NT2/D1 (cell line): ENCODE measurements around the gene PLCG1.

ENCODE experiments used
- DNase-seq: peaks from one replicate; pipeline ENCODE4 v3.0.0-alpha.2; 2011; ENCODE audit warnings: low read depth, low spot score
- H3K27me3 ChIP-seq: 2 replicates; pipeline ENCODE4 v1.6.0; 2011; ENCODE audit warnings: mild to moderate bottlenecking; ENCODE audit not compliant: insufficient read length, insufficient read depth
- H3K36me3 ChIP-seq: 2 replicates; pipeline ENCODE4 v1.6.1; 2011; ENCODE audit warnings: mild to moderate bottlenecking, low read length, mixed read lengths; ENCODE audit not compliant: insufficient read depth, insufficient read length
- H3K4me1 ChIP-seq: 2 replicates; pipeline ENCODE4 v1.5.1; 2011; ENCODE audit not compliant: insufficient read depth, insufficient read length
- H3K4me3 ChIP-seq: 2 replicates; pipeline ENCODE4 v1.5.1; 2011; ENCODE audit warnings: low read depth; ENCODE audit not compliant: insufficient read length
- H3K9ac ChIP-seq: 2 replicates; pipeline ENCODE4 v1.6.0; 2011; ENCODE audit warnings: low read depth; ENCODE audit not compliant: insufficient read length
- H3K9me3 ChIP-seq: 2 replicates; pipeline ENCODE4 v1.5.1; 2011; ENCODE audit warnings: mild to moderate bottlenecking, low read length; ENCODE audit not compliant: insufficient read depth
- SUZ12 ChIP-seq: IDR thresholded peaks from 2 replicates; pipeline ENCODE4 v1.6.1; 2011; ENCODE audit not compliant: insufficient read length, insufficient read depth; ENCODE audit errors: extremely low read depth
- YY1 ChIP-seq: IDR thresholded peaks from 2 replicates; pipeline ENCODE4 v1.6.1; 2011; ENCODE audit not compliant: insufficient read length, insufficient read depth
- ZNF274 ChIP-seq: IDR thresholded peaks from 2 replicates; pipeline ENCODE4 v1.6.1; 2011; ENCODE audit warnings: mild to moderate bottlenecking, low read depth, low read length

The PLCG1 gene

GRCh38 chr20:41185013-41185757 lies 47.8 kb downstream of the PLCG1 start:
- Histone ChIP-seq H3K36me3 (peaks cover 15% of the 10 kb centered on the region), H3K9ac (no peak overlapping the region), H3K4me3 (no peak overlapping the region), H3K9me3 (no peaks in the 10 kb centered on the region), H3K27me3 (no peaks in the 10 kb centered on the region), H3K4me1 (no peaks in the 10 kb centered on the region)
- TF ChIP-seq SUZ12 (no peak), YY1 (no peak)
- DNase-seq = no peak

- Histone ChIP-seq H3K4me1 (no peaks in the 10 kb centered on the region), H3K36me3 (peaks cover 13% of the 10 kb centered on the region), H3K9ac (no peak overlapping the region), H3K4me3 (no peak overlapping the region), H3K27me3 (no peaks in the 10 kb centered on the region), H3K9me3 (peaks cover 5% of the 10 kb centered on the region; the same call in 1 of the 2 replicates)
- DNase-seq = no peak
- no peak for TF ChIP-seq SUZ12
- no peak for TF ChIP-seq YY1
- no peak for TF ChIP-seq ZNF274
These were observed 50.3 kb downstream of the PLCG1 start for GRCh38 chr20:41187668-41188067.

GRCh38 chr20:41191562-41192500 lies 54.5 kb downstream of the PLCG1 start:
- Histone ChIP-seq H3K4me3 (no peak overlapping the region), H3K36me3 (peaks cover 9% of the 10 kb centered on the region), H3K4me1 (no peaks in the 10 kb centered on the region), H3K9me3 (peaks cover 5% of the 10 kb centered on the region; the same call in 1 of the 2 replicates), H3K9ac (no peak overlapping the region), H3K27me3 (no peaks in the 10 kb centered on the region)
- no peak for TF ChIP-seq YY1
- TF ChIP-seq ZNF274 = no peak
- TF ChIP-seq SUZ12 = no peak
- no peak for DNase-seq

GRCh38 chr20:41192575-41192974 lies 55.2 kb downstream of the PLCG1 start:
- Histone ChIP-seq H3K36me3 (peaks cover 9% of the 10 kb centered on the region), H3K4me1 (no peaks in the 10 kb centered on the region), H3K4me3 (no peak overlapping the region), H3K9me3 (peaks cover 5% of the 10 kb centered on the region; the same call in 1 of the 2 replicates), H3K9ac (no peak overlapping the region), H3K27me3 (no peaks in the 10 kb centered on the region)
- no peak for DNase-seq
- no peak for TF ChIP-seq YY1
- TF ChIP-seq SUZ12 = no peak
- TF ChIP-seq ZNF274 = no peak

- no peak for DNase-seq
- Histone ChIP-seq H3K36me3 (peaks cover 7% of the 10 kb centered on the region), H3K4me3 (no peak overlapping the region), H3K4me1 (no peaks in the 10 kb centered on the region), H3K9ac (no peak overlapping the region), H3K27me3 (no peaks in the 10 kb centered on the region), H3K9me3 (peaks cover 18% of the 10 kb centered on the region)
- TF ChIP-seq SUZ12 (no peak), ZNF274 (no peak), YY1 (no peak)
These were observed 59.4 kb downstream of the PLCG1 start for GRCh38 chr20:41196653-41197225.

GRCh38 chr20:41198443-41198842 lies 61.1 kb downstream of the PLCG1 start:
- TF ChIP-seq YY1 = no peak
- no peak for TF ChIP-seq SUZ12
- no peak for TF ChIP-seq ZNF274
- Histone ChIP-seq H3K27me3 (no peaks in the 10 kb centered on the region), H3K4me3 (no peak overlapping the region), H3K36me3 (peaks cover 8% of the 10 kb centered on the region), H3K4me1 (no peaks in the 10 kb centered on the region), H3K9ac (no peak overlapping the region), H3K9me3 (peaks cover 14% of the 10 kb centered on the region)
- DNase-seq = no peak
